ENCODE results near the gene TP53AIP1.
A peak's percentile ranks its signal among the peaks of the same experiment; 100 is the strongest.

The TP53AIP1 gene

GRCh38 chr11:128890543-128891368, 51.9 kb downstream of the TP53AIP1 start, which contains the start of gene KCNJ5:
Gene KCNJ5 (plus strand): TSS chr11:128891356. CDS start chr11:128911274, 19,918 bp downstream.
- DNase-seq (ENCODE audit: low read depth) = peak; percentile 10
- peak within 1 kb of the TSS; percentile 53 for H3K4me3 ChIP-seq (ENCODE audit: low read length)
- TF ChIP-seq CTCF (conservative IDR thresholded peaks at IDR 0.05; ENCODE audit: low read length) = no peak

- peak overlapping the region; percentile 53 for H3K4me3 ChIP-seq (ENCODE audit: low read length)
- DNase-seq (ENCODE audit: low read depth) = no peak
- no peak for TF ChIP-seq CTCF (conservative IDR thresholded peaks at IDR 0.05; ENCODE audit: low read length)
Measured at GRCh38 chr11:128890216-128890542, 52.5 kb downstream of the TP53AIP1 start.

- TF ChIP-seq CTCF (conservative IDR thresholded peaks at IDR 0.05; ENCODE audit: low read length) = no peak
- H3K4me3 ChIP-seq (ENCODE audit: low read length) = no peak overlapping the region
Measured at GRCh38 chr11:128889657-128890213, 52.9 kb downstream of the TP53AIP1 start.

GRCh38 chr11:128888034-128888985, 54.4 kb downstream of the TP53AIP1 start:
- TF ChIP-seq CTCF (conservative IDR thresholded peaks at IDR 0.05; ENCODE audit: low read length) = no peak
- H3K4me3 ChIP-seq (ENCODE audit: low read length) = no peak overlapping the region
- DNase-seq (ENCODE audit: low read depth) = no peak

More at GRCh38 chr11:128889657-128890213, 52.9 kb downstream of the TP53AIP1 start:
- DNase-seq (ENCODE audit: low read depth) = no peak

GRCh38 chr11:128886406-128887124, 56.1 kb downstream of the TP53AIP1 start:
- no peak for DNase-seq (ENCODE audit: low read depth)
- no peak for TF ChIP-seq CTCF (conservative IDR thresholded peaks at IDR 0.05; ENCODE audit: low read length)
- no peak overlapping the region for H3K4me3 ChIP-seq (ENCODE audit: low read length)
